GM19397 (cell line): ENCODE data around the gene PELI2.

Experiments used
- ATAC-seq: cut with Tn5 transposase; IDR thresholded peaks from one replicate; pipeline ENCODE4 v1.9.1; 2021; ENCODE audit warnings: mild to moderate bottlenecking, moderate library complexity; ENCODE audit not compliant: unreplicated experiment

Gene PELI2

DNA sequence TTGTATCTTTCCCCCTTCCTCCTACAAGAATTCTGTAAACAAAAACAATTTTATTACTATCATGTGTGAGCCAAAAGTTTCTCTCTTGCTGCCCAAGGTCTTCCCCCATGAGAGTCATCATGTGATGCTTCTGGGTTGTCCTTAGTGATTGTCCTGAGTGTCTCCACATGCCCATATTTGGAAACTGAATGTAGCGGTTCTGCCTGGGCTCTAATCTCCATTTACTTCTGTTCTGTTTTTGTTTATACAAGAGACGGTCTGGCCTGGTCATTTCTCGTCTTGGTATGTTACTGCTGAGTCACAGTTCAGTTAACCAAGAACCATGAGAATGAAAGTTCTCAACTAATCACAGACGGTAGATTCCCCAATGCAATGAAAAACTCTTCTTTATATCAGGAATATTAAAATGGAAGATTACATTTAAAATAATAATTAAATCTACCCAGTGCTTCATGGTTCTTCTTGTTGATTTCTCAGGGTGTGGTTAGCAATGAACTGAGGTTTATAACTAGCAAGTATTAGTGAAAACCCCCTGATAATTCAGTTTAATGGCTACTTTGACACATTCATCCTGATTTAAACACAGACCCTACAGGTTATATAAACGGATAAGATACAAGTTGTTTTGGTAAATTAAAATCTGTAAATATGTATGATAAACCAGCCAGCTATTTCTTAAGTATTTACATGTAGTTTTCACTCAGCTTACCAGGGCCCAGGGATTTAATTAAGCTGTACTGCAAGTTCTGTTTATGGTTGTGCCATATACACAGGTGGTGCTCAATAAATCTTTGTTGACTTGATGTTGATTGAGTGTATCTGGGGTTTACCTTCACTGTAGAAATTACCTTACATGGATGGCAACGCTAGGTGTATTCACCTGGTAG is 81.1 kb downstream of the PELI2 start:
- ATAC-seq, result peak; percentile 32

DNA sequence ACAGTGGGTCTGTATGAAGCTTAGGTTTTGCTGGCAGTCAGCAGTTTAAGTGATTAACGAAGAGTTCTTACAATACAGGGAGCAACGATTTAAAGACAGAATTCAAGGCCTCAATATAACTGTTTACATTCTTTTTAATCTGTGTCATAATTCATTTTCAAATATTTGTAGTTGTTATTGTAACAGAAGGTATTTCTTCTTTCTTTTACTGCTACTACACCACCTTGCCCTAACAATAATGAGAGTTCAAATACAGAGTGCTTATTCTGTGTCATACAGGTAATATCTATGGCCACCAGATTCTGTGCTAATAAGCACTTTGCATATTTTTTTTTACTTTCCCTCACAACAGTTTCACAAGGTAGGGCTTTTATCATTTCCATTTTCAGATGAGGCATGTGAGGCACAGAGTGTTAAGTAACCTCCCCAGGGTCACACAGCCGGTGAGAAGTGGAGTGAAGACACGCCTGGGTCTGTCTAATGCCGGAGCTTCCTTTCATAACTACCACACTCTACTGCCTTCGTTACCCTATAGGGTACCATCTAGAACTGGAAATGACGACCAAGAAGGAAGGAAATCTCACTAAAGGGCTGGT is 81.9 kb downstream of the PELI2 start:
- ATAC-seq, result peak; percentile 60

DNA sequence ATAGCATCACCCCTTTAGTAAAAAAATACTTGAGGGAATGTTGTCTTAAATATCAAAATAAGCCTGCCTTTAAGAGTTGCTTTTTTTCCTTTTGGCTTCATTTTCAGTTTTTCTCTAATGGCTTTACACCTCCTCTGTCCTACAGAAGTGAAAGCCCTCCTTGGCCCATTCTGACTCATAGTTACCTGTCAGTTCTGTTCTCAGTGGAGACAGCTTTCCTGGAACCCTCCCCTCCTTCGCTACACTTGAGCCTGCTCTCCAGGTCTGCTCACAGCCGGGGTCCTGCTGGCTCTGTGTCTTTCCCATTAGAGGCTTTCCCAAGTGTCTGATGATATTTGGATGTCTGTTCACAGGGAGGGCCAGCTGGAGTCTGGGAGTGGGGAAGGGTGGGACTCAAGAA is 84.0 kb downstream of the PELI2 start:
- ATAC-seq, result no peak

DNA sequence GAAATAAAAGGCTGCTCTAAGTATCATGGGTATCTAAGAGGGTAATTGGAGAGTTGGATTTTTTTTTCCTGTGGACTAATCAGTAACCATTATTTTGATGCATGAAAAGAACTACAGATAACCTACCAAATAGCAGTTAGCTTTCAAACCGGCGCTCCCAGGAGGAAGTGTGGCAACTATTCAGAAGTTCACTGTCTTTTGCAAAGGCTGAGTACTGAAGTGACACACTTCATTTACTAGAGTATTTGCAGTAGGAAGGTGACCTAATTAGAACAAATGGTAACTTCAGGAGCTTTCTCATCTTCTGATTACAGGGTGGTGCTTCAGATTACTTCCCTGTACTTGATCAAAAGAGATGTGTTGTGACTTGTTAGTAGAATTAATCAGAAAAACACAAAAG is 87.7 kb downstream of the PELI2 start:
- ATAC-seq, result no peak

DNA sequence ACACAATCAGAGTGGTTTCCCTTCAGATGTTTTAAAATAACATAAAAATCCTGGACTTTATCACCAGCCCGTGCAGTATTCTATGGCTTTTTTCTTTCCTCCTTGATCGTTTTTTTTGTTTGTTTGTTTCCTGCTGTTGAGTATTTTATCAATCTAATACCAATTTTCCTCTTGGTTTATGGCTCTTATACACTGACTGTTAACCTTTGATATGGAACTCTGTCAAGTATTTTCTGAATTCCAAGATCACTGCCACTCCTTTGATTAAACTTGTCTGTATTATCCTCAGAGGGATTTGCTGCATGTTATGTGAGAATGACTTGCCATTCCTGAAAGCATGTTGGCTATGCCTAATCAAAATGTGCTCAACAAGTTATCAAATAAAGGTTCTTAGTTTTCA is 88.4 kb downstream of the PELI2 start:
- ATAC-seq, result no peak

DNA sequence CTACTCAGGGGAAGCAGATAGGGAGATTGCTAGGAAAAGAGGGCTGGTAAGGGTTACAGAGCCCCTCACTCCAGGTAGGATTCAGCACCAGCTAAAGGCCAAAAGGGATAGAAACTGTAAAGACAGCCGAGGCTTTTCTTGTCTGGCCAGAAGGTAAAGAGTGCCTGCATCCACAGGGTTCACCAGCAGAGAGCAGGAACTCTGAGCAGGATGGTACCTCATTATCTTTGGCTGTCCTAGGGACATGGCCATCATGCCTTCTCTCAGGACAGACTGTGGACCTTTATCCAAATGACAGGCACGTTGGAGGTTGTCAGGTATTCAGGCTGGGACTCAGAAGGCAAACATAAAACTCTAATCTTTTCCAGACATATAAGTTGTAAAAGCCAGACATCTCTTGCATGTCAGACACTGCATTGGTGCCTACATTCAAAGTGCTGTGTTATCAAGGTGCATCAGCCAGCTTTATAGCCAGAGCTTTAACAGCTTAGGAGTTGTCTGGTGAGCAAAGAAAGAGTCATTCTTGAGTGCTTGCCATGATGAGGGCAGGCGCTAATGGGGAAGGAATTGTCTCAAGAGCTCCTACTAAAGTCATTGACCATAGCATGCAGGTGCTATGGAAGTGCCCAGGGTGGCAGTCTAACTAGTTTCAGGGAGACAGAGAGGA is 89.5 kb downstream of the PELI2 start:
- ATAC-seq, result no peak

DNA sequence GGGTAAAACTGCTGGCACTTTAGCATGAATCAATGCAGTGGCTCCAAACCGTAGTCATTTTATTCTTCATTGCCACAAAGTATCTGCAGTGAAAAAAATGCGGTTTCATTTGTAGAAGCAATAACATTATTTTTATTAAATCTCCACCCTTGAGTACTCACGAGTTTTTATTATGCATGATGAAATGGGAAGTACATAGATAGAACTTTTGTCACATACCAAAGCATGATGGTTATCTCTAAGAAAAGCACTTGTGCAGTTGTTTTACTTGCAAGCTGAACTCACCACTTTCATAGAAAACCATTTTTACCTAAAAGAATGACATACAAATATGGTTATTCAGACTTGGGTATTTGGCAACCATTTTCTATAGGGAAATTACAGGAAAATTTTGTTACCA is 90.3 kb downstream of the PELI2 start:
- no peak for ATAC-seq

DNA sequence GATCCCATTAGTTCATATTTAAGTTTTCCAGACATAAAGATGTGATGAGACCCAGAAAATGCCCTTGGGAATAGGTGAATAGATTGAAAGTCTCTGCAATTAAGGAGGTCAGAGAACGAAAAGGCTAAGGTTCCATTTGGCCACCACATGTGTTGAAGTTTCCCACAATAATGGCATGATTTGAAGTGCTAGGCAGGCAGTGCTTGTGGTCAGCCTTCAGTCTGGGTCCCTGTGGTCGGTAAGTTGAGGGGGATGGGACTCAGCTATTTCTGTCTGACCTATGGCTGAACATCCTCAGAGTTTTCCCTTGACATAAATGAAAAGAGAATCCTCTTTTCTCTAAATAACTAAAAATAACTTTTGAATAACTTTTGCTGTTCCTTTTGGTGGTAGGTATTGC is 92.4 kb downstream of the PELI2 start:
- ATAC-seq, result no peak

DNA sequence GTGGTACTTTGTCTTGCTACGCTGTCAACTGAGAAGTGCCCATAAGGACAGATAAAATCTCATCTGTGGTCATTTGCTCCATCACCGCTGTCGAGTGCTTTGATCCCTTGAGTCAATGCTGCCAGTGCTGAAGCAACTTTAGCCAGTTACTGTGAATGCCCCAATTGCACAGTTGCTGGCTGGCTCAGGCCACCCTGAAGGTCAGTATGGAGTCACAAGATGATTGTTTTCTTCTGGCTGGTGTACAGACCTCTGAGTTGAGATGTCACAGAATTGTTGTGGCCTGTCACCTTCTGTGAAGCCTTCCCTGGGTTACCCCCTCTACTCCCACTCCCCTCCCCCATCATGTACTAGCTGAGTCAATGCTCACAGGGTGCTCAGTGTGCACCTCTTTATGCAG is 92.9 kb downstream of the PELI2 start:
- ATAC-seq, result no peak

DNA sequence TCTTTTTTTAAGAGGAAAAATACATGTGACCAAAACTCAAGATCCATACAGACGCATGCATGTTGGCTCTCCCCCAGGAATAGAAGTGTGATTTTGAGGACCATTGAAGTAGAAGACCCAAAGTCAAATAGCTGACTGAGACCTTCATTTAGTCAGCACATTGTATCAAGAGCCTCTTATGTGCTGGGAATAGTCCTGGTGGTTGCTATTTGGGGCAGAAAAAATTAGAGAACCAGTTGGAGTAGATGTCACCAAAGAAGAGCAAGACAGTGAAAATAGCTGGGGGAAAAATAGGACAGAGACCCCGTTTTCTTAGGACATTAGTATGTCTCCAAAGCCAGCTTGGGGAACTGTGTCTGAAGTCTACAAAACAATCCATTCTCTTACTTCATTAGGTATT is 93.6 kb downstream of the PELI2 start:
- no peak for ATAC-seq

DNA sequence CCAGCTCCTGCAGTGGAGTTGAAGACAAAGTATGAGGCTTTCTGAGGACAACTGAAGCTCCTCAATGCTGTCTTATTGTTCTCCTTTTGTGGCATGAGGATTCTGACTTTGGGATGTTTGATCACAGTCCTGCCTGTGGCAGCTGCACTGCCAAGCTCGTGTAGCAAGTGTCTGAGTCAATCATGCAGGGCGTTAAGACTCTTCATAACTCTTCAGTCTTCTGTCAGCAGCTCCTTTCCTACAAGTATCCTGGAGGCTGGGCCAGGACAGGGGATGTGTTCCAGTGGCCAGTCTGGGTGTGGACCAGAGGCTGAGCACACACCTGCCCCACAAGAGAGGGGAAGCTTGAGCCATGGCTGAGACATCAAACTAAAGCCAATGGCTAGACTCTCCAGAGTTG is 94.3 kb downstream of the PELI2 start:
- ATAC-seq, result no peak

DNA sequence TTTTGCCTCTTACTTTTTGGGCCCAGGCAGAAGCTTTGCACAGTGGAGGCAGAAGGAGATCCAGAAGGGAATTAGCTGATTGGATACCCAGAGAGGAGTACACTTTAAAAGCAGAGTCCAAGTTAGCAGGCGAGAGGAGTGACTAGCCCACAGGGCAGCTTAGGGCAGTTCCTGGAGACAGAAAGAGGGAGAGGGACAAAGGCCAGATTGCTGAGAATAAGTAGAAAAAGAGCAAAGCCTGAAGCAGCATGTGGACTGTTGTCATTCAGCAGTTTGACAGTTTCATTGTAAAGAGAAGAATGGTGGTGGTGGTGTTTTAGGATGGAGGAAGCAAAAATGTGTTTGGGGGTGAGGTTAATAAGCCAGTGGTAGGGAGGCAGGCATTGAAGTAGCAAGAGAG is 95.1 kb downstream of the PELI2 start:
- no peak for ATAC-seq

DNA sequence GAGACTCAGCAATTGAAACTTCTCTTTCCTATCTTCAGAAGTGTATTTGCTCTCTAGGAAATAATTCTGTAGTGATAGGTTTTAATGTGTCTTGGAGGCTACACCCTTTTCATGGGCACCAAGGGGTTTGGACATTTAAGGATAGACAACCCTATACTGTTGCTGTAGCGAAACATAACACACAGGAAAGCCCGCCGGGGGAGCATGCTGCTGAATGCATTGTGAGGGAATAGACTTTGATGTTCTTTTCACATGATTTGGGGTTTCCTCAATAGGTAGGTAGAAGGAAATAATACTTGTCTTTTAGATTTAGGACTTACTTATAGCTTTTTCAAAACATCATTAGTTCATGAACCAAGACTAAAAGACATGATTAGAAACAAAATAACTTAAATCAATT is 97.0 kb downstream of the PELI2 start:
- no peak for ATAC-seq

DNA sequence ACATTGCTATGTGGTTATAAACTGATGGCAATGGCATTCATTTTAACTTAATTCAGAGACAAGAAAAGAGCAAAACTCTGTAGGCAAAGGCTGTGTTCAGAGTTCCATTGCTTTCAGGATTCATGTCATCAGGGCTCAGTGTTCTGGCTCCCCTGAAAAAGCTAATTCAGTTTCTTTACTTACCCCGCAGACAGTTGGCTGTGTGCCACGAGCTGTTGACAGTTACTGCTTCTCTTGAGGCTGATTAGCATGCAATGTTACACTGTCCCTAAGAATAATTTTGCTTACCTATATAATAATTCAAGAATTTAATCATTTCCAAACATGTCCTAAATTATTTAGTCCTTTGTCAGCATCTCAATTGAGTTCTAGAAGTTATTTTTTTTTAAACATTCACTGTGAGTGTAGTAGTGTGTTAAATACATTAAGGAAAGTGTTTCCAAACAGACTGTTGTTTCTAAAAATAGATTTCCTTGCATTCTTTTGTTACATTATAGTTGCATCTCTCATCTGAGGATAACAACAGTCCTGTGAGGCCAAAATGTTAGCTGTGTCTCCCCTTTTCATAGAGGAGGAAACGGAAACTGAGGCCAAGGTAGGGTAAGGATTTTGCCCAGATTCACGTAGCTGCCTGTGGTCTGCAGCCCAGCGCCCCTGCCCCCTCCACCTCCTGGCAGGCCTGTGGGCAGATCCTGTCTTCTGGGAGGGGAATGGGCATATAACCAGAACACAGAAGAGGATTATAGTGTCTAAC is 98.6 kb downstream of the PELI2 start:
- no peak for ATAC-seq

DNA sequence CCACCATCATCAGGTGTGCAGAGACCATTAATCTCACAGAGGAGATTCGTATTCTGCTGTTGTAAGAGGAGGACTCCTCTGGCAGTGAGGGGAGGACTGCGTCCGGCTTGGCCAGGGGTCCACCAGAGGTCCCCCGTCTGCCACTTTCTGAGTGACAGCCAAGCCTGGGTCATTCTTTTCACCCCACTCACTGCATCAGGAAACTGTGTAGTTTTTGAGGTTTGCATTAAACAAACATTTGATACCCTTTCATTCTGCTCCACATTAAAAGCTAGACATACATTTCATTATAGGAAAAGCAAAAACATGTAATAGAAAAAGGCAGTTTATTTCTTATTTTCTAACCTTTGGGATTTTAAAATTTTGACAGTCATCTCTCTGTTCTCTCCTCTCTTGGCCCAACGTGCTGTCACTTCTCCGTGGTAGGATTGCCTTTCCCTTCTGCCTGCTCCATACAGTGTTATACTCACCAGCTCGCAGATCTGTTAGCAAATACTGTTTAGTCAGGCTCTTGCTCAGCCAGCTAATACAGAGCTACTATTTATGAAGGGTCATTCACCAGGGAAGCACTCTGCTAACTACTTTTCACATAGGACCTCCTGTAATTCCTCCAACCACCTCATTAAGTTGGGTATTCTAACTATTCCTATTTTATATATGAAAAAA is 99.3 kb downstream of the PELI2 start:
- ATAC-seq, result no peak

DNA sequence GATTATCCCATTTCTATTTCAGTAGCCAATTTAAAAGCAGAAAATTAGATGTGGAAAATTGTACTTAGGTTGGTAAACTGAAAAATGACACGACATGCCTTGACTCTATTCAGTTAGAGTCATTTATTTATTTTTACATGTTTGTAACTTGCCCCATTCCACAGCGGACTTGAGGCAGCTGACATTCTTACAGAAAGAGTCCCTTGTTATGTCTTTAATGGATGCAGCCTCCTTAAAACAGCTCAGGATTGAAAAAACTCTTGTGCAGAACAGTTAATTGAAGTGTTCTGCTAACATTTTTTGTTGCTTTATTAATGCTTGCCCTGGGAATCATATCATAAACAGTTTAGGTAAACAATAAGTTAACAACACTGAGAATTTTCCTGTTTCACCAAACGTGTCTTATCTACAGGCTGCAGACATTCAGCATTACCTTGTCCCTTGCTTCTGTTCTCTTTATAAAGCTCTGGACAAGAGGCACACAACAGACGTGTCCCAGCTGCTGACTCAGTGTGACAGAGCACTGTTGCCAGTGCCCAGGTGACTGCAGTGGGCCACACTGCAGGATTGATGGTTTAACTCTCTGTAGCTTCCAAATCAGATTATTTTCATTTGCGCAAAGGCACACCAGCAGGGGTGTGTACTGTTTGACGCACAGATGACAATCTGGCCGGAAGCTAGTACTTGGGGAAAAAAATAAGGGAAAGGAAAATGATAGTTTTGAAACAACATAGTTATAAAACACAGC is 101.6 kb downstream of the PELI2 start:
- no peak for ATAC-seq

DNA sequence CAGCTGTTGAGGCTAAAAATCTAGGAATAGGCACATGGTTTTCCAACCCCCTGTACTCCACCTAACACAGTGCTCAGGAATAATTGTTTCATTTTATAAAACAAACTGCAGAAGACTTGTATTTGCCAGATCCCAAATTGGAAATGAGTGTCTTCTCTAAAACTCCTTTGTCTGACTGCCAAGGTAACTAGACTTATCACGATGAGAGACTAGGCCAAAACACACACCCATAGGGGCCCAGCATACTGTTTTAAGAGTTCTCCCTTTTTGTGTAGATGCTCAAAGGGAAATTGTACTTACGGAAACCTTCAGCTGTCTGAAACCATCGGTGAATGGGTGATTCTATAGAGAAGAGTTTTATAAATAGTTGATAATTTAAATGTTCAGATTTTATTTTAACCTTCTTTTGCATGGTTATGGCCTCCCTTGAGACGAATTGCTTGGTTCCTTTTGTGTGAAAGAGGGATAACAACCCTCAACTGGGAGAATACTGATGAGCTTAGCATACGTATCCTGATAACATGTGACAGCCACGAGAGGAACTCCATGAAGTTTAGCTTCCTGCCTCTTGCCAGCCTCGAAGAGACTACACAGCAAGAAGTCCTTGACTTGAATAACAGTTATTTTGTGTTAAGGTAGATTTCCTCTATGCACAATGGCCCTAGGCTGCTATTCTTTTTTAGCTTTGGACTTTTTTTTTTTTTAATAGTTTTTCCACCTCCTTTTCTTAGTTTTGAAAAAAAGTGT is 103.3 kb downstream of the PELI2 start:
- ATAC-seq, result no peak

DNA sequence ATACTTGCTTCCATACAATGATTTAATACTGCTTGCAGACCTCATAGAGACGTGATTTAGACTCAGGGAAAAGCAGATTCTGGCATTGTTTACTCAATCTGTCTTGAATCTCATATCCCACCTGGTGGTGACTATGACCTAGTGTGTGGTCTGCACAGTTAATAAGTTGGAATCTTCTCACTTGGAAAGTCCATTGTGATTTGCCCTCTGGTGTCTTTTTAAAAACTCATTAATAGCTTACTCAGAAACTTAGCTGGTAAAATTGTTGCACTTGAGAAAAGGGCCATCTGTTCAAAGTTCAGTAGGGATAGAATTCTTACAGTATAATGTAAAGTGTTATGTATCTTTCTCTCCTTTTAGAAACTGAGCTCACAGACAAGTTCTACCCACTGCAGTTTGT is 106.0 kb downstream of the PELI2 start:
- no peak for ATAC-seq
